PC-3 (cell line): Measurements from ENCODE around the gene TIAM1.

Experiments
- EZH2 ChIP-seq: fragments of 300-600 bp; sonication (generic); IDR thresholded peaks from one replicate; pipeline ENCODE4 v1.6.1; 2017; ENCODE audit warnings: antibody characterized with exemption, mild to moderate bottlenecking, low read length; ENCODE audit not compliant: unreplicated experiment
- EZH2phosphoT487 ChIP-seq: fragments of 300-600 bp; sonication (generic); IDR thresholded peaks from 2 replicates; pipeline ENCODE4 v1.6.1; 2018; ENCODE audit warnings: mild to moderate bottlenecking, antibody characterized with exemption, low read length, borderline replicate concordance

GRCh38 chr21:31213787-31214186 is 130.3 kb downstream of the TIAM1 start:
- TF ChIP-seq EZH2 (no peak), EZH2phosphoT487 (no peak)
